Colonic mucosa (tissue), 4 donors: ENCODE data around the gene PATZ1. TPM values are rescaled to one million over a fixed set of nuclear protein-coding genes. Genes with fewer than 3 reads are reported as not detected.
A peak's percentile ranks its signal among the peaks of the same experiment; 100 is the strongest.
"Not testable (repeated sequence)": the region's sequence is repeated elsewhere in the genome, so short reads cannot be mapped to it uniquely, and the experiment has no call there.

Experiments
- DNase-seq: peaks from one replicate; pipeline ENCODE4 v3.0.0-alpha.2; 2020
- H3K27ac ChIP-seq: fragments of 200-600 bp; one replicate; pipeline ENCODE4 v1.8.0; 2021
- H3K27me3 ChIP-seq: fragments of 200-600 bp; one replicate; pipeline ENCODE4 v1.8.0; 2021
- H3K36me3 ChIP-seq: fragments of 200-600 bp; one replicate; pipeline ENCODE4 v1.8.0; 2021
- H3K4me1 ChIP-seq: fragments of 200-600 bp; one replicate; pipeline ENCODE4 v1.8.0; 2021; ENCODE audit warnings: mild to moderate bottlenecking
- H3K4me3 ChIP-seq: fragments of 200-600 bp; one replicate; pipeline ENCODE4 v1.8.0; 2021
- H3K9ac ChIP-seq, 2 donors: one replicate each; pipeline ENCODE4 v1.7.0; 2013; ENCODE audit warnings: control low read depth in 2 of 2, low read depth in 2 of 2, low read length in 2 of 2
- H3K9me3 ChIP-seq: fragments of 200-600 bp; one replicate; pipeline ENCODE4 v1.8.0; 2021
- CTCF ChIP-seq: fragments of 200-600 bp; IDR thresholded peaks from one replicate; pipeline ENCODE4 v1.8.0; 2022; ENCODE audit warnings: antibody characterized with exemption, mild to moderate bottlenecking
- intact Hi-C: fragments of 100-400 bp; cut with DNase I; formaldehyde crosslinking; loops from one replicate; pipeline ENCODE4 v1.14.1; 2022
- total RNA-seq, 2 donors: library from RNA; stranded (reverse); fragmentation: NEBNext Ultra II Directional in 1 of 2; extraction: Animal tissue kit (Norgen Biotek cat#: 25700) in 1 of 2; gene quantifications; one replicate each; pipeline ENCODE4 v1.2.1, GENCODE V29; 2021
- donor health status: healthy.
- donor health status: DM: no; HTN: no; CAD: no.
- donor health status: DM: no; HTN: no; CAD: no.

The PATZ1 gene
- total RNA-seq, 2 donors from 2014 or later: 13.8 to 17.9 TPM

DNA sequence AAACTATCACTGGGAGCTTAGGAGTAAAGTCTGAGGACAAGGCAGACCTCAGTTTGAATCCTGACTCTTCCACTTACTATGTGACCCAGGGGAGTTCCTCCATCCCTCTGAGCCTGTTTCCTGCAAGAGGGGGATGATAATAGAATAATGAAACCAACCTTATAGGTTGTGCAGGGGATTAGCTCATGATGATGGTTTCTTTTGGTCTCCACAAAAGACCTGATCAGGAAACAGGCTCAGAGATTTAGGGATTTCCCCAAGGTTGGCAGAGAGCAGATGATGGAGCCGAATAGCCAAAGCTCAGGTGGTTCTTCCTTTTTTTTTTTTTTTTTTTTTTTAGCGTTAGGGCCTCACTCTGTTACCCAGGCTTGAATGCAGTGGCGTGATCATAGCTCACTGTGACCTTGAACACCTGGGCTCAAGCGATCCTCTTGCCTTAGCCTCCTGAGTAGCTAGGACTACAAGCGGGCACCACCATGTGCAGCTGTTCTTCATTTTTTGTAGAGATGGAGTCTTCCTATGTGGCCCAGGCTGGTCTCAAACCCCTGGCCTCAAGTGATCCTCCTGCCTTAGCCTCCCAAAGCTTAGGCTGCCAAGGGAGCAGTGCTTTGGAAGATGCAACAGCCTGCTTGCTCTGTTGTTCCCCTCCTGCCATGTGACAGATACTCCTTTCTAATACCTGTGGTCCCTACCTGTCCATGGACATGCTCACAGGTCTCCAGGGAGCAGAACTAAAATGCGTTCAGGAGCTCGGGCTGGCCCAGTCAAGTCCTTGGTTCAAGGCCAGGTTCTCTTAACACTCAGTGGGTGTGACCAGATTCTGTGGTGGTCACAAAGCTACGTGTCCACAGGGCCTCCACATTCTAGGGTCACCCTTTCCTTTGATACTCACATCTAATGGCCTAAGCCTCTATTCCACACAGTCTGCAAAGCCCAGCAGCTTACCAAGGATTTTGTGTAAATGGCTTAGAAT, 22.3 kb downstream of the PATZ1 start:
- Histone ChIP-seq H3K27me3 (no peaks in the 10 kb centered on the region), H3K36me3 (no peaks in the 10 kb centered on the region), H3K27ac (no peak overlapping the region), H3K4me1 (no peaks in the 10 kb centered on the region), H3K9ac (no peak overlapping the region), H3K9me3 (no peaks in the 10 kb centered on the region), H3K4me3 (no peak overlapping the region)
- intact Hi-C loops: no loop called here
- no peak for DNase-seq
- TF ChIP-seq CTCF: no peak

- Histone ChIP-seq H3K9me3 (no peaks in the 10 kb centered on the region), H3K27me3 (no peaks in the 10 kb centered on the region), H3K9ac (no peak overlapping the region), H3K4me1 (no peaks in the 10 kb centered on the region), H3K4me3 (no peak overlapping the region), H3K36me3 (no peaks in the 10 kb centered on the region), H3K27ac (no peak overlapping the region)
- intact Hi-C loops: no loop called here
- TF ChIP-seq CTCF: no peak
- no peak for DNase-seq
These were observed 24.7 kb downstream of the PATZ1 start for GRCh38 chr22:31321421-31321820.

GRCh38 chr22:31314220-31314619, 31.9 kb downstream of the PATZ1 start:
- DNase-seq, H3K4me1 ChIP-seq, intact Hi-C loops, H3K27ac ChIP-seq, H3K9me3 ChIP-seq, H3K4me3 ChIP-seq, H3K36me3 ChIP-seq, H3K9ac ChIP-seq, H3K27me3 ChIP-seq: not testable (repeated sequence)

DNA sequence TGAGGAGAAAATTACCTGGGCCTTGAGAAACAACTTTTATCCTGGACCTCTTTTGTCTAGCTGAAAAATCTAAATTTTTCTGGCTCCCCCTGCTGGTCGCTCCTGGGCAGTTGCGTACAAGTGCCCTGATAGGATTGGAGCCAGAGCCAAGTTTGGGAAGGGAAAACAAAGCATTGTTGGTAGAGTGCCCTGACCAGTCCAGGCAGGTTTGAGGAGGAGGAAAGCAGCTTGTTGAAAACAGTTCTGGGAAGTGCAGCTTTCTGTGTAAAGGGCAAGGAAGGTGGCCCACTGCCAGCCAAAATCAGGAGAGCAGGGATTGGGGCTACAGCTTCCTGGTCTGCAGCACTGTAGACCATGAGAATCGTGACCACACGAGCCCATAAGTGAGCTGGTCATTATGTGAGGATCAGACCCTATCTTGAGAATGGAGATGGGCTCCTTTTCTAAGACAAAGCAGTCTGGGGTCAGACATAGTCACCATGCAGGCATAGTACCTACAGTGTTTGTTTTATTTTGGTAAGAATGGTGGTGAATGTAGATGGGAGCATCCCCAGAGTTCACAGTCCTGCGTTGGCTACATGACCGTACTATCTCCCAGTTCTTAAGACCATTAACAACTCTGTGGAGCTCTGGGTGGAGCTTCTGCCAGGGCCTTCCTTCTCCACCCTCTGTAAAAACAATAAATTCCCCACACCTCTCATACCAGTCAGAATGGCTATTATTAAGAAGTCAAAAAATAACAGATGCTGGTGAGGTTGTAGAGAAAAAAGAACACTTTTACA, 32.6 kb downstream of the PATZ1 start:
- Histone ChIP-seq H3K9me3 (no peaks in the 10 kb centered on the region), H3K9ac (peak overlapping the region in 1 of 2 donors; percentile 62), H3K27me3 (no peaks in the 10 kb centered on the region), H3K27ac (peak overlapping the region; percentile 38), H3K36me3 (no peaks in the 10 kb centered on the region), H3K4me3 (no peak overlapping the region), H3K4me1 (no peaks in the 10 kb centered on the region)
- DNase-seq: peak; percentile 94
- intact Hi-C loops: no loop called here
- TF ChIP-seq CTCF: peak; percentile 90

- no peak for TF ChIP-seq CTCF
- intact Hi-C loops: no loop called here
- Histone ChIP-seq H3K9ac (no peak overlapping the region), H3K36me3 (no peaks in the 10 kb centered on the region), H3K4me3 (no peak overlapping the region), H3K4me1 (no peaks in the 10 kb centered on the region), H3K27me3 (no peaks in the 10 kb centered on the region), H3K27ac (no peak overlapping the region), H3K9me3 (no peaks in the 10 kb centered on the region)
- no peak for DNase-seq
These were observed 38.0 kb downstream of the PATZ1 start for GRCh38 chr22:31308181-31308580.
